HEK293 (cell line): ENCODE results near the gene RHCG.

Source experiments
- SCRT2 ChIP-seq: fragments of 450-650 bp; formaldehyde crosslinking; IDR thresholded peaks from 2 replicates; pipeline ENCODE4 v1.5.1; 2016; ENCODE audit warnings: missing biosample characterization, missing genetic modification characterization
- YY2 ChIP-seq: fragments of 450-650 bp; formaldehyde crosslinking; IDR thresholded peaks from 2 replicates; pipeline ENCODE4 v1.5.1; 2016; ENCODE audit warnings: missing biosample characterization, missing genetic modification characterization
- ZEB2 ChIP-seq: fragments of 450-650 bp; formaldehyde crosslinking; IDR thresholded peaks from 2 replicates; pipeline ENCODE4 v1.5.1; 2016; ENCODE audit warnings: missing biosample characterization, missing genetic modification characterization
- ZFP37 ChIP-seq: fragments of 450-650 bp; formaldehyde crosslinking; IDR thresholded peaks from 2 replicates; pipeline ENCODE4 v1.5.1; 2016; ENCODE audit warnings: missing biosample characterization, missing genetic modification characterization
- ZNF10 ChIP-seq: fragments of 450-650 bp; formaldehyde crosslinking; IDR thresholded peaks from 2 replicates; pipeline ENCODE4 v1.5.1; 2017; ENCODE audit warnings: missing biosample characterization, missing genetic modification characterization
- ZNF121 ChIP-seq: fragments of 450-650 bp; formaldehyde crosslinking; IDR thresholded peaks from 2 replicates; pipeline ENCODE4 v1.5.1; 2016; ENCODE audit warnings: missing biosample characterization, missing genetic modification characterization
- ZNF155 ChIP-seq: fragments of 450-650 bp; formaldehyde crosslinking; IDR thresholded peaks from 2 replicates; pipeline ENCODE4 v1.5.1; 2016; ENCODE audit warnings: missing biosample characterization, missing genetic modification characterization
- ZNF274 ChIP-seq, 2 experiments: fragments of 200-500 bp in 1 of 2; fragments of 450-650 bp in 1 of 2; sonication (Bioruptor generic) in 1 of 2; formaldehyde crosslinking in 1 of 2; IDR thresholded peaks; 2 replicates each; pipeline versions ENCODE4 v1.5.1 to v1.6.1; 2014 to 2016; ENCODE audit warnings: borderline replicate concordance in 1 of 2, inconsistent platforms in 1 of 2, low read length in 1 of 2, missing biosample characterization in 1 of 2, missing genetic modification characterization in 1 of 2
- ZNF558 ChIP-seq: fragments of 450-650 bp; formaldehyde crosslinking; IDR thresholded peaks from 2 replicates; pipeline ENCODE4 v1.5.1; 2016; ENCODE audit warnings: missing biosample characterization, missing genetic modification characterization
- TF ChIP-seq, protein P1 (sequence below): fragments of 450-650 bp; formaldehyde crosslinking; IDR thresholded peaks from 2 replicates; pipeline ENCODE4 v1.5.1; 2016; ENCODE audit warnings: missing biosample characterization, missing genetic modification characterization
- TF ChIP-seq, protein P2 (sequence below): fragments of 450-650 bp; formaldehyde crosslinking; IDR thresholded peaks from 2 replicates; pipeline ENCODE4 v1.5.1; 2016; ENCODE audit warnings: missing biosample characterization, missing genetic modification characterization

DNA sequence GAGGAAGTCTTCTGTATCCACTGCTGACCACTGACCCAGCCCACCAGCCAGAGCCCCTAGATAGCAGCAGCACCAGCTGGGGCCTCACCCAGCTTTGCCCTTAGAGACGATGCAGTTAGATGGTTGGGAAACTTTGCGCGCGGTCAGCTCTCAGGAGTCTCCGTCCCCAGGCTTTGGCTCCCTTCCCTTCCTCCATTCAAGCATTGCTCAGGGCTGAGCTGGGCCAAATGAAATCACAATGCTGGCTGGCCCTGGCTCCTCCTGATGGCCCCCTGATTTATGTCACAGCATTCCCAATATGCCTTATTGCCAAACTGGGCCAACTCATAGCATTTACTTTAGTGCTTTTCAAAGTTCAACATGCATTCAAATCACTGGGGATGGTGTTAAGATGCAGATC lies 34.6 kb upstream of the RHCG start:
- TF ChIP-seq, protein P1, sequence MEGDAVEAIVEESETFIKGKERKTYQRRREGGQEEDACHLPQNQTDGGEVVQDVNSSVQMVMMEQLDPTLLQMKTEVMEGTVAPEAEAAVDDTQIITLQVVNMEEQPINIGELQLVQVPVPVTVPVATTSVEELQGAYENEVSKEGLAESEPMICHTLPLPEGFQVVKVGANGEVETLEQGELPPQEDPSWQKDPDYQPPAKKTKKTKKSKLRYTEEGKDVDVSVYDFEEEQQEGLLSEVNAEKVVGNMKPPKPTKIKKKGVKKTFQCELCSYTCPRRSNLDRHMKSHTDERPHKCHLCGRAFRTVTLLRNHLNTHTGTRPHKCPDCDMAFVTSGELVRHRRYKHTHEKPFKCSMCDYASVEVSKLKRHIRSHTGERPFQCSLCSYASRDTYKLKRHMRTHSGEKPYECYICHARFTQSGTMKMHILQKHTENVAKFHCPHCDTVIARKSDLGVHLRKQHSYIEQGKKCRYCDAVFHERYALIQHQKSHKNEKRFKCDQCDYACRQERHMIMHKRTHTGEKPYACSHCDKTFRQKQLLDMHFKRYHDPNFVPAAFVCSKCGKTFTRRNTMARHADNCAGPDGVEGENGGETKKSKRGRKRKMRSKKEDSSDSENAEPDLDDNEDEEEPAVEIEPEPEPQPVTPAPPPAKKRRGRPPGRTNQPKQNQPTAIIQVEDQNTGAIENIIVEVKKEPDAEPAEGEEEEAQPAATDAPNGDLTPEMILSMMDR (tag by site-specific recombination): no peak
- TF ChIP-seq ZNF274 (IDR thresholded peaks at IDR 0.05; ENCODE audit: low read length) (no peak), ZNF274 (tag by site-specific recombination; IDR thresholded peaks at IDR 0.05; ENCODE audit: borderline replicate concordance) (no peak), ZNF155 (tag by site-specific recombination) (no peak), ZNF121 (no peak), SCRT2 (tag by site-specific recombination) (no peak), ZFP37 (tag by site-specific recombination) (no peak), ZEB2 (tag by site-specific recombination) (no peak), ZNF10 (tag by site-specific recombination) (no peak), ZNF558 (tag by site-specific recombination) (no peak), YY2 (tag by site-specific recombination) (no peak)
- TF ChIP-seq, protein P2, sequence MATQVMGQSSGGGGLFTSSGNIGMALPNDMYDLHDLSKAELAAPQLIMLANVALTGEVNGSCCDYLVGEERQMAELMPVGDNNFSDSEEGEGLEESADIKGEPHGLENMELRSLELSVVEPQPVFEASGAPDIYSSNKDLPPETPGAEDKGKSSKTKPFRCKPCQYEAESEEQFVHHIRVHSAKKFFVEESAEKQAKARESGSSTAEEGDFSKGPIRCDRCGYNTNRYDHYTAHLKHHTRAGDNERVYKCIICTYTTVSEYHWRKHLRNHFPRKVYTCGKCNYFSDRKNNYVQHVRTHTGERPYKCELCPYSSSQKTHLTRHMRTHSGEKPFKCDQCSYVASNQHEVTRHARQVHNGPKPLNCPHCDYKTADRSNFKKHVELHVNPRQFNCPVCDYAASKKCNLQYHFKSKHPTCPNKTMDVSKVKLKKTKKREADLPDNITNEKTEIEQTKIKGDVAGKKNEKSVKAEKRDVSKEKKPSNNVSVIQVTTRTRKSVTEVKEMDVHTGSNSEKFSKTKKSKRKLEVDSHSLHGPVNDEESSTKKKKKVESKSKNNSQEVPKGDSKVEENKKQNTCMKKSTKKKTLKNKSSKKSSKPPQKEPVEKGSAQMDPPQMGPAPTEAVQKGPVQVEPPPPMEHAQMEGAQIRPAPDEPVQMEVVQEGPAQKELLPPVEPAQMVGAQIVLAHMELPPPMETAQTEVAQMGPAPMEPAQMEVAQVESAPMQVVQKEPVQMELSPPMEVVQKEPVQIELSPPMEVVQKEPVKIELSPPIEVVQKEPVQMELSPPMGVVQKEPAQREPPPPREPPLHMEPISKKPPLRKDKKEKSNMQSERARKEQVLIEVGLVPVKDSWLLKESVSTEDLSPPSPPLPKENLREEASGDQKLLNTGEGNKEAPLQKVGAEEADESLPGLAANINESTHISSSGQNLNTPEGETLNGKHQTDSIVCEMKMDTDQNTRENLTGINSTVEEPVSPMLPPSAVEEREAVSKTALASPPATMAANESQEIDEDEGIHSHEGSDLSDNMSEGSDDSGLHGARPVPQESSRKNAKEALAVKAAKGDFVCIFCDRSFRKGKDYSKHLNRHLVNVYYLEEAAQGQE: no peak
